CD1c-positive myeloid dendritic cell (primary cell): ENCODE measurements around the gene SMIM22.

Source experiments
- DNase-seq: peaks from one replicate; pipeline ENCODE4 v3.0.0-alpha.2; 2016; ENCODE audit errors: extremely low spot score

SMIM22 gene, protein sequence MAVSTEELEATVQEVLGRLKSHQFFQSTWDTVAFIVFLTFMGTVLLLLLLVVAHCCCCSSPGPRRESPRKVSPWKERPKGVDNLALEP

DNA sequence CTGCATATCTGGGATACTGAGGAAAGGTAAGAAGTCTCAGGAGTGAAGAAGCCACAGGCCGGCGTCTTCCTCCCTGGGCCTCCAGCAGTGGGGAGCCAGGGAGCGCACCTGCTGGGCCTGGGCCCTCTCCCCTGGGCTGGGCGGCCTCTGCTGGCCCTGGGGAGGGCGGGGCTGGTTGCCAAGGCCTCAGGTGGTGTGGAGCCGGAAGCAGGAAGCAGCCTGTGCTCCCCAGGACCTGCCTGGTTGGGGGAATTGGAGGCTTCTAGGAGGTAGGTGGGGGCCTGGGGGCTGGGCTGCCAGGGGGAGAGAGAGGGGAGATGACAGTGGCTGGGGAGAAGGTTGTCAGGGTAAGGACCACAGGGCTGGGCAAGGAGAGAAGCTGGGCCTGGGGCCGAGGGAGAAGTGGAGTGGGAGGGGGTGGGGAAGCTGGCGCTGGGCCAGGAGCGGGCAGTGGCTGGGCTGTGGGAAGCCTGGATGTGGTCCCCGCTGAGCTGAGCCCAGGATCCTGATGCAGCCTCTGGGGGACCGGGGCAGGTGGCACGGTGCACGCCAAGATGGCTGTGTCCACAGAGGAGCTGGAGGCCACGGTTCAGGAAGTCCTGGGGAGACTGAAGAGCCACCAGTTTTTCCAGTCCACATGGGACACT lies at the start of gene SMIM22:
Gene SMIM22, plus strand, starts transcription at position 189 of the 647 bp plus-strand sequence. Its CDS starts 366 bp downstream, at position 555.
- DNase-seq: no peak

DNA sequence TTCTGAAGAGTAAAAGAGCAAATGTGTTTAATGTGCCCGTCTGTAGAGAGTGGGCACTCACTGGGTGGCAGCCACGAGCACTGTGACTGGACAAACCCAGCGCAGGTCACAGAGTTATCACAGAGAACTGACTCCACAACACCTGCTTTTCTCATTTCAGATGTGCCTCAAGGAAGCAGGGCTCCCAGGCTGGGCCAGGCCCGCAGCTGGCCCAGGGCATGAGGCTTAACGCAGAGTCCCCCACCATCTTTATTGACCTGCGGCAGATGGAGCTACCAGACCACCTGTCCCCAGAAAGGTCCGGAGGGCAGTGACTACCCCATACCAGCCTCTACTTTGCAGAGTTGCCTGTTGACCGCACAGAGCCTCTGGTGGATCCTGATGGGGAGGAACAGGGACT lies 49.0 kb upstream of the SMIM22 start:
- DNase-seq: no peak

DNA sequence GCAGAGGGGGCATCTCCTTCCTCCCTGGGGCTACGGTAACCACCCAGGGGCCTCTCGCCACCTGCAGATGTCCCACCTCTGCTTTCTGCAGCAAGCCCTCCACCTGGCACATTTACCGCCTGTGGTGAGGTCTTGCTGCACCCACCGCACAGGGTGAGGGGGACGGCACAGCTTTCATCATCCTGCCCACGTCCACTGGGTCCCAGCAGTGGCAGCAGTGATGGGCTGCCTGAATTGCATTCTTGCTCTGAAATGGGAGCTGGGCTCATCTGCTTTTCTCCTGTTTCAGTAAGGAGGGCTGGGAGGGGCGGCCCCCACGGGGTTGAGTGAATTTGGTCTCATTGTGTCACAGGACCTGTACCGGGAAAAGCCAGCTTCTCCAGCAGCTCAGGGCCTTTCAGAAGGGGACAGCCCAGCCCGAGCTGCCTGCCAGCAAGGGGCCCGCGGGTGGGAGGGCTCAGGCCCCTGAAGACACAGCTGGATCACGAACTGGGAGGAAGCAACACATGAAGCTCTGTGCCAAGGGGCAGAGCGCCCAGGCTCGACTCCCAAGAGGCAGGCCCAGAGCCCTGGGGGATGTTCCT lies 48.1 kb upstream of the SMIM22 start:
- DNase-seq: no peak

DNA sequence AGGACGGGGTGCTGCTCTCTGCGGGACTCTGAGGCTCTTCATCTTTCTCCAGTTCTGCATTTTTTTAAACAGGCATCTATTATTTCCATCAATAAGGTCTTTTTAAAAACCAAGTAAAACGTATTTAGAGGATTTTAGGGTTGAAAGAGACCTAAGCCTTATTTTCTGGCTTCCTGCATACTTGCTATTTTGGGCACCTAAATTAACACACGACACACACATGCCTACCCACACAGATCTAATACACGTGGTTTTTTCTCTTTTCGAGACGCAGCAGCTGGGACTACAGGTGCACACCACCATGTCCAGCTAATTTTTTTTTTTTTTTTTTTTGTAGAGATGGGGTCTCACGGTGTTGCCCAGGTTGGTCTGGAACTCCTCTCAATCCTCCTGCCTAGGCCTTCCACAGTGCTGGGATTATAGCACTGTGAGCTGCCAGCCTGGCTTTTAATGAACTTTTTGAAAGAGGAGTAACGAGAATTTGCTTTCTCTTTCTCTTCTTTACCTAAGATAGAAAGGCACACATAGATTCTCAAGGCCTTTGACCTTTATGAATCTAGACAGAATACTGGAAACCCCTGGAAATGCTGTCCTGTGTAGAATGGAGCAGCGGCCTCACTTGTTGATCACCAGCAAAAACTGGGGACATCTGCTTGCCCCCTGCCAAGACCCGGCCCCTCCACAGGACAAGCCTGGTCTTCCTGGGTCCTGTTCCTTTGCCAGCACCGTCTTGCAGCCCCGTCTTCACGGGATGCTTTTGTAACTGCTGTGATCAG lies 47.1 kb upstream of the SMIM22 start:
- no peak for DNase-seq

- DNase-seq: no peak
Observed at GRCh38 chr16:4748682-4749411, 46.3 kb upstream of the SMIM22 start.

DNA sequence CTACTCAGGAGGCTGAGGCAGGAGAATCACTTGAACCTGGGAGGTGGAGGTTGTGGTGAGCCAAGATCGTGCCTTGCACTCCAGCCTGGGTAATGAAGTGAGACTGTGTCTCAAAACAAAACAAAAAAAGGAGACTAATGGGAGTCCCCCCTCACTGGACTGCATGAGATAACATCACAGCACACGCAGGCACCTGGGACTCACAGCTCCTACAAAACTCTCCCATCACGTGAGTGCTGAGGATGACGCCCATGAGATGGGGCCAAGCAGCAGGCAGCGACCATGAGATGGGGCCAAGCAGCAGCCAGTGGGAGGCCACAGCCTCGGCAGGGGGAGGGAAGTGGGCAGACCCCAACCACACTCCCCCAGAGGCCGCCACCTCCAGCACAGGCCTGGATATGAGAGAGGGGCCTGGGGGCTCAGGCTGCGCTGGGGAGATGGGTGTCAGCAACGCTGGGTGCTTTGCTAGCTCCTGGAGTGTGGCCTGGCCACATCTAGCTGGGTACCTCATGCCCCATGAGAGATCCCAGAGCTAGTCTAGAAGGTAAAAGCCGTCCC lies 45.4 kb upstream of the SMIM22 start:
- no peak for DNase-seq

- no peak for DNase-seq
Observed at GRCh38 chr16:4750896-4751295, 44.3 kb upstream of the SMIM22 start.

GRCh38 chr16:4752351-4753100 lies 42.6 kb upstream of the SMIM22 start:
- DNase-seq: no peak

DNA sequence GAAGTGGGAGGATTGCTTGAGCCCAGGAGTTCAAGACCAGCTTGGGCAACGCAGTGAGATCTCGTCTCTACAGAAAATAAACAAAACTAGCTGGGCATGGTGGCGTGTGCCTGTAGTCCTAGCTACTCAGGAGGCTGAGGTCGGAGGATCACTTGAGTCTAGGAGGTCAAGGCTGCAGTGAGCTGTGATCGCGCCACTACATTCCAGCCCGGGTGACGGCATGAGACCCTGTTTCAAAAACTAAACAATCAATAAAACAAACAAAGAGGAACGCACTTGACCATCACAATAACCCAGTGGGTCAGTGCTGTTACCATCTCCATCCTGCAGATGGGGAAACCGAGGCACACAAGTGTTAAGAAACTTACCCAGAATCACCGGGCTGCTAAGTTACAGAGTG lies 41.9 kb upstream of the SMIM22 start:
- DNase-seq: no peak

GRCh38 chr16:4754865-4755264 lies 40.3 kb upstream of the SMIM22 start:
- no peak for DNase-seq

DNA sequence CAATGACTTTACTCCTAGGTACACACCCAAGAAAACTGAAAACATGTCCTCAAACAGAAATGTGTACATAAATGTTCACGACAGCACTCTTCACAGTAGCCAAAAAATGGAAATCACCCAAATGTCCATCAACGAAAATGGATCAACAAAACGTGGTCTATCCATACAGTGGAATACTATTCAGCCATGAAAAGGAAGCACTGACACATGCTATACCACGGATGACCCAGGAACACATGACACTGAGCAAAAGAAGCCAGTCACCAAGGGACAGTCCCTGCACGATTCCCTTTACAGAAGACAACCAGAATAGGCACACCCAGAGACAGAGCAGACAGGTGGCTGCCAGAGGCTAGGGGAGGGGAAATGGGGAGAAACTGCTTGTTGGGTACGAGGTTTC lies 39.5 kb upstream of the SMIM22 start:
- DNase-seq: no peak

- DNase-seq: no peak
Observed at GRCh38 chr16:4760221-4760910, 34.8 kb upstream of the SMIM22 start.

DNA sequence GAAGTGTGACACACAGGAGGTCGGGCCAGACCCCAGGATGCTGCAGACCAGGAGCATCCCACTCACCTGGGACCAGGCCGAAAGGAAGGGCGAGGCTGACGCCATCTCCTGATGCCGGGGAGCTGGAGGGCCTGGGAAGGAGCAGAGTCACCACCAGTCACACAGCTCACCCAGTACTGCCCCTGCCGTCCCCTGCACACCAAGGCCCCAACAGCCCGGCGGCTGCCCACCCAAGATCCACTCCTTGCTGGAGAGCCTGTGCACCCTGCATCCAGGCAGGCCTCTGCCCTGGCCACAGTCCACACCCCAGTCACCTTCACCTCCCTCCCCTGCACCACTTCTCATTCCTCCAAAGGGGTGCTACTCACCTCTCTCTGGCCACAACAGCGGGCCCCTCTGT lies 33.0 kb upstream of the SMIM22 start:
- no peak for DNase-seq

GRCh38 chr16:4763791-4764190 lies 31.4 kb upstream of the SMIM22 start:
- DNase-seq: peak; percentile 52

DNA sequence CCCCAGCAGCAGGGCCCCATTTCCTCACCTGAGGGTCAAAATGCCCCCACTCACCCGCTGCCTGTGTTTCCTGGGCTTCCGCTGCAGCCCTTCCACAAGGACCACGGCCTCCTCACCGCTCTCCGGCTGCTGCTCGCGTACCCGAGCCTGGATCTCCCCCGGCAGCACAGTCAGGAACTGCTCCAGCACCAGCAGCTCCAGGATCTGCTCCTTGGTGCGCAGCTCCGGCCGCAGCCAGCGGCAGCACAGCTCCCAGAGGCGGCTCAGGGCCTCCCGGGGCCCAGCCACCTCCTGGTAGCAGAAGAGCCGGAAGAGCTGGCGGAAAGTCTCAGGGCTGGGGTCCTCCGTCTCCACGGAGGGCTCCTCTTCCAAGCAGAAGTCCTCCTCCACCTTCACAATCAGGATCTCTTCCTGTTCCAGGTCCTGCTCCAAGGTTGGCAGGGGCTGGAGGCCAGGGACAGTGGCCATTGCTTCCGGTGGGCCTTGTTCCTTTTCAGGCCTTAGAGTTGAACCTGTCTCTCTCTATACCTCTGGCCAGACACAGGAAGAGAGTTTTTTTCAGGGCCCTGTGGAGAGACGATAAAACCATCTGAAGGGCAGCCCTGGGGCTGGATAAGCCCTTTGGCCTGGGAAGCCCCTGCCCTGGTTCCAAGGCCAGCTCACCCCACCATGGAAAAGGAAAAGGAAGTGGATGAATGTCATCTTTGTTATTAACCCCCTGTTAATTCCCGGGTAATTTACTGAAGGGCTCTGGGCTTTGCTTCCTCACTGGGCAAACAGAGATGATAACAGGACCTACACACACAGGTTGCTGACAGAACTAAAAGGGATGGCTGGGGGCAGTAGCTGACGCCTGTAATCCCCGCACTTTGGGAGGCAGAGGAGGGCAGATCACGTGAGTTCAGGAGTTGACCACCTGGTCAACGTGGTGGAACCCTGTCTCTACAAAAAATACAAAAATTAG lies 29.4 kb upstream of the SMIM22 start:
- DNase-seq: no peak

- peak; percentile 98 for DNase-seq
Observed at GRCh38 chr16:4766875-4767628, 28.1 kb upstream of the SMIM22 start, which contains the start of gene ZNF500. ZNF500 (minus strand) TSS chr16:4767162; CDS start chr16:4765978, 1,184 bp downstream.

DNA sequence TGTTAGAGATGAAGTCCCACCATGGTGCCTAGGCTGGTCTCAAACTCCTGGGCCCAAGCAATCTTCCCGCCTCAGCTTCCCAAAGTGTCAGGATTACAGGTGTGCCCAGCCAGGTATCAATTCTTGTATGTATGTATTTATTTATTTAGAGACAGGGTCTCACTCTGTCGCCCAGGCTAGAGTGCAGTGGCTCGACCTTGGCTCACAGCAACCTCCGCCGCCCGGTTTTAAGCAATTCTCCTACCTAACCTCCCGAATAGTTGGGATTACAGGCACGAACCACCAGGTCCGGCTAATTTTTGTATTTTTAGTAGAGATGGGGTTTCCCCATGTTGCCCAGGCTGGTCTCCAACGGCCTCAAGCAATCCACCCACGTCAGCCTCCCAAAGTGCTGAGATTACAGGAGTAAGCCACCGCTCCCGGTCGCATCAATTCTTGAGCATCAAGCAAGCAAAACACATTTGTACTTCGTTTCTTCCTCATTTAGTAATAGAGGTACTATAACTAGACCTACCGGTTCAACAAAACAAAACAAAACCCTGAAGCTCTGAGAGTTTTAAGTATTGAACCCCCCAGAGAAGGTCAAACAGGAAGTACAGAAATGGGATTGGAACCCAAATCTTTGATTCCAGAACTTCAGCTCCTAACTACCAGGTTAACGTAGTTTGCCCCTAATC lies 27.2 kb upstream of the SMIM22 start:
- DNase-seq: peak; percentile 69
